Pons (tissue), 1 donor: ENCODE results near the gene TBX4.

Experiments
- DNase-seq: peaks from one replicate; pipeline ENCODE4 v3.0.0-alpha.2; 2016; ENCODE audit warnings: low spot score

Gene TBX4

DNA sequence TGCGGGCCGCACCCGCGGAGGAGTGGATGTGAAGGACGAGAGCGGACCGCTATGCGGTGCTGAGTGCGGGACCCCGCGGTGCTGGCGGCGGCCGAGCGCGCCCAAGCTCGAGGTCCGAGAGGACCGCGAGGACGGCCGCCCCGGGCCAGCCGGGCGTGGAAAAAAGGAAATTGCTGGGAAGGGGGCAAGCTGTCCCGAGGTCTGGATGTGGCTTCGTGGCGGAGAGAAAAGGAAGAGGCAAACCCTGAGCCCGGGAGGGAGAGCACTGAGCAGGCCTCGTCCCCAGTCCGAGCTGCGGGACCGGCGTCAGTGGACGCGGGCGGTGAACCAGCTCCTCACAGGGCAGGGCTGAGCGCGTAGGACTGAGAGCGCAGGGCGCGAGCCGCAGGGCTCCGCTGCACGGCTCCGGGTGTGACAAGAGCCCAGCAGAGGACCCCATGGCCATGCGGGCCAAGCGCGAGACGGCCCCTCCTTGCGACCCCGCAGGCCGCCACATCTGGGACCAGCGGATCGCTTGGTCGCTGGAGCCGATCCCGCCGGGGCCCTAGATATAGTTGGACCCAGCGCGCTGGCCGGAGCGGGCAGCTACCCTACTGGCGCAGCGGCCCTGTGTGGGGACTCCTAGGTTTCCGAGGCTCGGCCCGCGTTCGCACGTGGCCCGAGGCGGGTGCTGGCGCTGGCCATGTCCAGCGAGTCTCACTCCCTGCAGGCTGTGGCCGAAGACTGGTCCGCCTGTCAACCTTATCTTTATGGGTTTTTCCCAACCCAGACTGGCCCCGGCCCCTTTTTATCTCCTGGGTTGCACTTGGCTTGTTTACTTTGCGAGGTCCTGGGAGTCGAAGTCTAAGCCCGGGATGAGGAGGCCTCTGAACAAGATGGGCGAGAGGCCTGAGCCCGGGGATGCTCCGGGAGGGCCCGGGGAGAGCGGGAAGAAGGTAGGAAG lies 2.4 kb downstream of the TBX4 start:
- DNase-seq, result no peak

DNA sequence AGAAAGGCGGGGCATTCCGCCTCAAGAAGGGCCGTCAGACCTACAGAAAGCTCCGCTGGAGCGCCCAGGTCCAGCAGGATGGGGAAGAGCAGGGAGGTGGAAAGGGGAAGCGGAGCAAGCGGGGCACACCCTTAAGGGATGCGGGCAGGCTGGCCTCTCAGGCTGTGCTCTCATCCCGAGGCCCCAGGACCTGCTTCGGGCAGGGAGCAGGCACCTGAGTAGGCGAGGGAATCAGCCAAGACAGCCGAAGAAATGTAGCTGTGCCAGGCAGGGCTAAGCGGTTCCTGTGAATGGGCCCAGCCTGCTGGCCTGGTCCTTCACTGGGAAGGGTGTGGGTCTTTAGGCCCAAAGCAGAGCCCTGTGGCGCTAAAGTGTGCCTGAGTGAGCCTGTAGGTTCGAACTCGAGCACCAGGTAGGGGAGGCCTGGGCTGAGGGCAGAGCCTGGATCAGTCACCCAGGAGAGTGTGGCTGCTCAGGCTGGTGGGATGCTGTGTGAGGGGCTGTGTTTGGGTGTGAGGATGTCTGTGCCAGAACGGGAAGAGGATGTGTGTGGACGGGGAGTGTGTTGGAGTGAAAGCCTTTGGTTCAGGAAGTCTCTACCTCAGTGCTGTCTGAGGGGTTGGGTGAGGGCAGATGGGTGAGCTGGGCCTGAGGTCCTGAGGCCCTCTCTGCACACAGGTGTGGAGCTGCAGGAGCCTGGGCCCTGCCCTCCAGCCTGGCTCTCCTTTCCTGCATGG lies 3.3 kb downstream of the TBX4 start:
- DNase-seq, result no peak

DNA sequence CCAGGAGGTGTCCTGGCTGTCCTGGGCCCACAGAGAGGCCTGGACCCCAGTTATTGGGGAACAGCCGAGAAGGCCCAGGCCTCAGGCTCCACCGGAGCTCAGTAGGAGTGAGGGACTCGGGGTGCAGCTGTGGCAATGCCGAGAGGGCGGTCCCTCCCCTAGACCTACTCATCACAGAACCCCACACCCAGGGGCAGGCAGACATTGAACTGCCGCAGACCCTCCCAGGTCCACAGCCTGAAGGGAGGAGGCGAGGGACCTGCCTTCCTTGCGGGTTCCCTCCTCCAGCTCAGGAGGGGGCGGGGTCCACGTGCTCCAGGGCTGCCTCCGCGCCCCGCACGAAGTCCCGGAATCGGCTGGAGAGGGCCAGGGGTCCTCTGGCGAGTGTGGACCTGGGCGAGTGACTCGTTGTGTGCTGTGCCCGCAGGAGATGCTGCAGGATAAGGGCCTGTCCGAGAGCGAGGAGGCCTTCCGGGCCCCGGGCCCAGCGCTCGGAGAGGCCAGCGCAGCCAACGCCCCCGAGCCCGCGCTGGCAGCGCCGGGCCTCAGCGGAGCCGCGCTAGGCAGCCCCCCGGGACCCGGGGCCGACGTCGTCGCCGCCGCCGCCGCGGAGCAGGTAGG lies 3.9 kb downstream of the TBX4 start:
- DNase-seq, result no peak

DNA sequence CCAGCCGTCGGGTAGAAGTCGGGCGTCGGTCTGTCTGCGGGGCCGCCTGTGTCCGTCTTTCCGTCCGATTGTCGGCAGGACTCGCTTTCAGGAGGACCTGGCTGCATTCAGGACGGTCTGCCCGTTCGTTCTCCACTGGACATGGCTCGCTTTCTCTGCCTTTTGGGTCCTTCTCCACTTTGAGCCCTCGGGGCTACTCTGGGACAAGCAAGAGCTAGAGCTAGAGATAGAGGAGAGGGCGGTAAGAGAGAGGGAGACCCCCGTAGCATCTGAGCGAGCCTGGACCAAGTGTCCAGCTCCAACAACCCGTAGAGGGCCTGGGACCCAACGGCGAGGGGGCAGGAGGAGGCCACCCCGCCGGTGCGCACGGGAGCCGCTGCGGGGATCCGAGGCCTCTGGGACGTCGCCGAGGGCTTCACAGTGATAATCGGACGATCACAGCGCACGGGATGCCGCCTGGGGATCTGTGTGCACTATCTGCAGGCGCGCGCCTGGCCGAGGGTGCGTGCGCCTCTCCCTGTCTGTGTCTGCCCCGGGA lies 4.5 kb downstream of the TBX4 start:
- no peak for DNase-seq

DNA sequence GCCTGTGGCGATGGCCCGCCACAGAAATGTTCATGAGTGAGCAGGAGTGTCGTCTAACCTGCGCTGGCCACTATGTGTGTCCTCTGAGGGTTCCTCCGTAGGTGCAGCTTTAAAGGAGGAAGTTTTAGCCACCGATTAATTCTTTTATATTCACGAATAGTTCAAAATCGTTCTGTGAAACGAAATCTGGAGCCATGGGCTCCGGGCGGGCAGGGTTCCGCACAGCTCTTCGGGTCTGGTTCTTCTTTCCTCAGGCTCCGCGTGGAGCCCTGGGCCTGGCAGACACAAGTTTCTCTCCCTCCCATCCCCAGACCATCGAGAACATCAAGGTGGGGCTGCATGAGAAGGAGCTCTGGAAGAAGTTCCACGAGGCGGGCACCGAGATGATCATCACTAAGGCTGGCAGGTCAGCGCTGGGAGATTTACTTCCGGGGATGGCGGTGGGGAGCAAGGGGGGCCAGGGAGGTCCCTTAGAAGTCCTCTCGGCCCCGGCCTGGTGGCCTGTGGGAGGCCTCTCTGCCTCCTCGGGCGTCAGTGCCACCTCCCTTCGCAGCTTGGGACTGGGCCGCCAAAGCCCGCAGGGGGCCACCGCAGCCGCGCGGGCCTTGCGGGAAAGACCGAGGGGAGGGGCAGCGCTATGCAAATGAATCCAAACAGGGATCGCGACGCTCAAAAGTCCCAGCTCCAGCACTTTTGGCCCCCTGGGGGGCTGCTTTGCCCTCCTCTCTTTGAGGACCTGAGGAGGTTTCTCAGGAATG lies 5.2 kb downstream of the TBX4 start:
- DNase-seq, result no peak

DNA sequence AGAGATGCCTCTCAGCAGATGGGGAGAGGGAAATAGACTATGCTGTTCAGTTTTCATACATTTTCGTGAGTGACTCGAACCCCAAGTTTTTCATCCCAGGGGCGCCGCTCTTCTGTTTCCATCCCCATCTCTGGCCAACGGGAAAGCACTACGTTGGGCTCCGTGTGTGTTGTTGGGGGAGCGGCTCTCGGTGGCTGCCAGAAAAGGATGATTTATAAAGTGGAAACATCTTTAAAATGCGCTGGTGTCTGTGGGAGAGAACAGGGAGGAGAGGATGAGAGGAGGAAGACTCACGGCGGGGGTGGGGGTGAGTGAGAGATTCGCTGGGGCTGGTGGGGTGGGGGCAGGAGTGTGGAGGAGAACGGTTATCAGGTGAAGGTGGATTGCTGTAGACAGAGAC lies 5.8 kb downstream of the TBX4 start:
- DNase-seq, result no peak

DNA sequence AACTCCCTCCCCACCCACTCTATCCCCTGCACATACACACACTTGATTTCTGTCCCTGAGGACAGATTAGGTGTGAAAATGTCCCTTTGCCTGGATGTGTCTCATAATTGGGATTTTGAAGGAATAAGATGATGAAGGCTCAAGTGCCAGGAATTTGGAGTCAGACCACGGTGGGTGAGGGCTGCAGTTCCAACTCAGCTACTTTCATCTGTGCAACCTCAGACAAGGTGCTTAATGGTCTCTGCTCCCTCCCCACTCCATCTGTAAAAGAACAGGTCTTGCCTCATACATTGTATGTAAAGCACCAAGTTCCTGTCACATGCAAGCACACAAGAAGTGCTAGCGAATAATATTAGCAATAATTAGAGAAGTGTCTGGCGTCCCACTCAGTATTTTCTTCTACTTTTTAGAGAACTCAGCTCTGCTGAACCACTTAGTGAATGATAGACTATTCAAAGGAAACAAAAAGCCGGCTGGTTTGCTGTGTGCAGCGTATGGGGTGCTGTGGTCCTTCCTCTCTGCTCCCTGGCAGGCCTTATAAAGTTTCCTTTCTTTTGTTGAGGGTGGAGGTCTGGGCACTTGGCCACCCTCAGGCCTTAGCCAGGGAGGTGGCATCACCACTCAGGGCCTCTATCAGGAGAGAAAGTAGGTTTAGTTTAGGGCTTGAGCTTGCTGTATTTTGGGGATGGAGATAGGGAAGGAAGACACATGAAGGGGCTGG lies 6.4 kb downstream of the TBX4 start:
- no peak for DNase-seq

GRCh38 chr17:61459142-61459809 lies 7.1 kb downstream of the TBX4 start:
- DNase-seq, result no peak

DNA sequence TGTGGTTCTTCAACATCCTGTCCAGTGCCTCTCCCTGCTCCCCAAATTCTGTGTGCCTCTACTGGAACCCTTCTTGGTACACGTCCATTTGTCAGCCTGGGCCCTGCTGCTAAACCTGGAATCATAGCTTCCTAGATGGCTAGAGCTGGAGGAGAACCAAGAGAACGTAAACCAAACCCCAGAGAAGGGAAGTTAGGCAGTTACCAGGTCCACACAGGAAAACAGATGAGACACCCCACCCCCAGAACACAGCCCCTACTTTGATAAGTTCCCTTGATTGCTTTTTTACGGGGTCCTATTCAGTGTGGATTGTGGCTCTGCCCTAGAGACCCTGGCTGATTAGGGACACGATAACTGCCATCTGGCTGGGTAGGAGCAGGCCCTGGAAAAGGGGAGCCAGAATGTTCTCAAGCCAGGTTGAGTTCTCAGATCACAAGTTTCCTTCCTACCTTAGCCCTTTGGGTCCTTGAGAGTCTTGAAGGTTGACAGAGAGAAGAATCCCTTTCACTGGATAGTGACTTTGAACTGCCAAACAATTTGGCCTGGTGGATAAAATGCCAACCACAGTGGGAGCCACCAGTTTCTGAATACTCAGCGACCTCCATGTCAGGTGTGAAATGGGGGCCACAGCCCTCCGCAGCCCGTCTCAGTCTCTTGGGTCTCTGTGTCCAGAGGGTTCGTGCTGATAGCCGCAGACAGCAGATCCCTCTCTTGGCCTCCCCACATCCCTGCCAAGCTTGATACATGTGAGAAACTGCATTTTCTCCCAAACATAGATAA lies 7.9 kb downstream of the TBX4 start:
- no peak for DNase-seq

- no peak for DNase-seq
Observed at GRCh38 chr17:61460796-61461585, 8.8 kb downstream of the TBX4 start.

DNA sequence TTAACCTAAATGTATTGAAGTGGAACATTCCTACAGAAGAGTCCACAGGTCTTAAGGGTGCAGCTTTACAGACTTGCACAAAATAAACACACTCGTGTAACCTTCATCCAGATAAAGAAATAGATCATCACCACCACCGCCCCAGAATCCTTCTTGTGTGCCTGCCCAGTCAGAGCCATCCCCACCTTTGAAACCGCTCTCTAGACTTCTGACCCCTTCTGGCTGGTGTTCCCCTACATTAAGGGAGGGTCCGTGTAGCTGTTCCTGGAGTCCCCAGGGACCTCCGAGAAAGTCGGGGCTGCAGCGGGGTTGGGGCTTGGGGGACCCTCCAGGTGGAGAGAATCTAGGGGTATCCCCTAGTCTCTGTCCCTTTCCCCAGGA lies 9.4 kb downstream of the TBX4 start:
- no peak for DNase-seq

DNA sequence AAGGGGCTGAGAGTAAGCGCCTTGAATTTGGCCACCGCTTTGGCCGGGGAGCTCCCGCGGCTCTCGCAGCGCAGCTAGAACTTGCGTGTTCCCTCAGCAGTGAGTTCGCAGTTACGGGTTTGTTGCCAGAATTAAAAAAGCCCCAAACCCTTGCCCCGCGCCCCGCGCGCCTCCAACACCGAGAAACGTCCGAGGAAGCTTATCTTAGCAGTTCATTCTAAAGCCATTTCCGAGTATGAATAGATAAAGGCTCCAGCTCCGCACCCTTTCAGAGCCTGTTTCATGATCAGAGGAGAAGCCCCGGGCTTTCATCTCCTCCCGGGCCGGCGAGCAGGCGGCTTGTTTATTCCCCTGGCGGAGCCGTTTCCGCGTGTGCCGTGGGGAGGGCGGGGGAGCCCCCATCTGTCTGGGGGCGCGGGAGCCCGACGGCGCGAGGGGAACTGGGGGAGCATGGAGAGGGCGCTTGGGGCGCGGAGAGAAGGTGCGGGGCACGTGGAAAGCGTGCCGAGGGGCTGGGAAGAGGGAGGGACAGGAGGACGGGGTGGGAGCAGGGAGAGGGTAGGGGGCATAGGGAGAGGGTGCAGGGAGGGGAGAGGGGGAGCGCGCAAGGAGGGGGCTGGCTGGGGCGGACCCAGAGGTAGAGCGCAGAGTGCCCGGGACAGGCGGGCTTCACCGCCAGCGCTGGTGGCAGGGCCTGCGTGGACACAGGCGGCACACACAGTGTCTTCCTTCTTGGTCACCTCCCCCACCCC lies 9.9 kb downstream of the TBX4 start:
- DNase-seq, result no peak

DNA sequence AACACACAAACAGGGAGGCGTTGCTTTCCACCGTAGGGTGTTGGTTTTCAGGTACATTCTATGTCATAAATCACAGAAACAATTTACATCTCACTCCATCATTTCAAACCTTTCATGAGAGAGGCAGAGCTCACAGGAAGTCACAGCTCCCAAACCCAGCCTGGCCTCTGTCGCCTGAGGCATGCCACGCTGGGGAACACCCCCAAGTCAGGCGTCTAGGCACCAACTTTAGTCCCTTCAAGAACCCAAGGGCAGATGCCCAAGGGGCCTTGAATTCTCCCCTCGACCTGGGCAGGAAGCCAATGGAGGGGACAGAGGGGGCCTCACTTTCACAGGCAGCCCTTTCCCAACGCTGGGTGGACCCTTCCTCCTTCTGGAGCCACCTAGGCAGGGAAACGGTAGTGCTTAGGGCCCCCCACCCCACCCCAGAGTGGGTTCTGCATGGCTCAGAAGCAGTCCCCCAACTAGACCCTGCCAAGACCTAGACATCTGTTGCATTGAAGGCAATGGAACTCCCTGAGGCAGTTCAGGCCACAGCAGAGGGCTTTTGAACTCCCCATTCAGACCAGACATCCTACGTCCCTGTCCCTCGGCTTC lies 10.6 kb downstream of the TBX4 start:
- DNase-seq, result no peak

GRCh38 chr17:61463316-61464129 lies 11.3 kb downstream of the TBX4 start:
- no peak for DNase-seq

DNA sequence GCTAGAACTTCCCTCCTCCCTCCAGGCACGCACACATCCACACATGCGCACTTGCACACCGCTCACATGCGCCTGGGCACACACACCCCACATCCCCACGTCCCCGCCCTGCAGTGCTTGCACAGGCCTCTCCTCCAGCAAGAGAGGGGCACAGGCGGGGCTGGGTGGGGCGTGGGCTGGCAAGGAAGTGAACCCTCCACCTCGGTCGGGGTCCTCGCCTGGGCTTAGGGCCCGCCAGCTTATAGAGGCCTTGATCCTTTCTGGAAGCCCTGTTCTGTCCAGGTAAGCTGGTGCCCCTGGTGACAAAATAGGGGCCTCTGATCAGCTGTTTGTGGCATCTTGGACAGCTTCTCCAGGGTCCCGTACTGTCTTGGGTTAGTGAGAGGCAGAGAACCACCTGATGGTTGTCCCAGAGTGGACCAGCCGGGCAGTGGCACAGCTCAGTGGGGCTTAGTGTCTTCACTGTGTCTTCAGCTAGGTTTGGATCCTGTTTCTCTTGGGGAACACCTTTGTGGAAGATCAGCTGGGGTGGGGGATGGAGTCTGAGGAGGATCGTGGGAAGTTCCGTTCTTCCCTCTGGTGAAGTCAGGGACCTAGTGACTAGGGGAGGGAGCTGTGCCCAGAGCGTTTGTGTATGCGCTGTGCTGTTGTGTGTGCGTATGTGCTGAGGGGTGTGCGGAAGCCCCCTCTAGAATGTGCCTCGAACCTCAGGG lies 12.1 kb downstream of the TBX4 start:
- DNase-seq, result no peak

- no peak for DNase-seq
Observed at GRCh38 chr17:61464843-61465180, 12.6 kb downstream of the TBX4 start.
